GM10266 (cell line): ENCODE data around the gene TMED3.

Experiments
- DNase-seq: peaks from one replicate; pipeline ENCODE4 v3.0.0; 2012; ENCODE audit errors: extremely low spot score
- TF ChIP-seq, protein P1 (sequence below): IDR thresholded peaks from 2 replicates; pipeline ENCODE4 v1.5.1; 2012; ENCODE audit warnings: mild to moderate bottlenecking, low read depth; ENCODE audit not compliant: control insufficient read depth, insufficient read depth; ENCODE audit errors: missing control alignments

Gene TMED3

DNA sequence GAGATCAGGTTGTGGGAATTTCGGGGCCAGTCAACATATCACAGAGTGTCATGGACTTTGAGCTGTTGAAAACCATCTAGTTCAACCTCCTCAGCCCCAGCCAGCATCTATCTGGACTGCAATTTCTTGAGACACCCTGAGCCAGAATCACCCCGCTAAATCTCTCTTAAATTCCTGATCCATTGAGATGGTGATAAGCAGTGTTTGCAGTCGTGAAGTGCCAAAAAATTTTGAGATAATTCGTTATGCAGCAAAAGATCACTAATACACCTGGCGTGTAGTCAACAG lies 29.3 kb downstream of the TMED3 start:
- no peak for DNase-seq
- TF ChIP-seq, protein P1, sequence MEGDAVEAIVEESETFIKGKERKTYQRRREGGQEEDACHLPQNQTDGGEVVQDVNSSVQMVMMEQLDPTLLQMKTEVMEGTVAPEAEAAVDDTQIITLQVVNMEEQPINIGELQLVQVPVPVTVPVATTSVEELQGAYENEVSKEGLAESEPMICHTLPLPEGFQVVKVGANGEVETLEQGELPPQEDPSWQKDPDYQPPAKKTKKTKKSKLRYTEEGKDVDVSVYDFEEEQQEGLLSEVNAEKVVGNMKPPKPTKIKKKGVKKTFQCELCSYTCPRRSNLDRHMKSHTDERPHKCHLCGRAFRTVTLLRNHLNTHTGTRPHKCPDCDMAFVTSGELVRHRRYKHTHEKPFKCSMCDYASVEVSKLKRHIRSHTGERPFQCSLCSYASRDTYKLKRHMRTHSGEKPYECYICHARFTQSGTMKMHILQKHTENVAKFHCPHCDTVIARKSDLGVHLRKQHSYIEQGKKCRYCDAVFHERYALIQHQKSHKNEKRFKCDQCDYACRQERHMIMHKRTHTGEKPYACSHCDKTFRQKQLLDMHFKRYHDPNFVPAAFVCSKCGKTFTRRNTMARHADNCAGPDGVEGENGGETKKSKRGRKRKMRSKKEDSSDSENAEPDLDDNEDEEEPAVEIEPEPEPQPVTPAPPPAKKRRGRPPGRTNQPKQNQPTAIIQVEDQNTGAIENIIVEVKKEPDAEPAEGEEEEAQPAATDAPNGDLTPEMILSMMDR, result no peak

DNA sequence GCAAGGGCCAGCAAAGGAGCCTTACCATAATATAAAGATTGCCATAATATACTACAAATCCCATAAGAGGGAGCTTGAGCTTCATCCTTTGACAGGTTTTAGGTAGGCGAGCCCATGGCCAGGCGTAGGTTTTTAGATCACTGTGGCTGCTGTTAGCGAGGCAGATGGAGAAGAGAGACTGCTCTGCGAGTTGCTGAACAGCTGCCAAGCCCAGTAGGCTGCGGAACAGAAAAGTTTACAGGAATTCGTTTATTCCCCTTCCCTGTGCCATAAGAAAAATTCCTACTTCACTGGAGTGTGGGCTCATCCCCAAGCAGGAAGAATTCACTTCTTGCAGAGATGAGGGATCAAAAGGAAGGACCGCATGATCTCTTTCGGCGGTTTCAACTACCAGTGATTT lies 30.5 kb downstream of the TMED3 start:
- TF ChIP-seq, protein P1, result no peak
- no peak for DNase-seq

DNA sequence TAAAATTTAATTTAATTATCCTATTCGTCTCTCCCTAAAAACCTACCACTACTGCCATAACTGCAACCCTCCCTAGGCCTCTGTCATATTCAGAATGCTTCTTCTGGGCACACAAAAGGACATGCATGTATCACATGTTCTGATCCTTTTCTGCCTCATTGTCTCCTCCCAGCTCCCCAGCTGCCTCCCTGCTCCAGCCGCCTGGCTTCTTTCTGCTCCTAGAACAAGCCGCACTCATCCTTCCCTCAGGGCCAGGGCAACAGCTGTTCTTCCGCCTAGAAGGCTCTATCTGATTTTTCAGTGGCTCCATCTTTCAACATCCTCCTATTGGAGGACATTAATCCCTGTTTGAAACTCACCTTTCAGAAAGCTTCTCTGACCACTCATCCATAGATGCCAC lies 38.6 kb downstream of the TMED3 start:
- TF ChIP-seq, protein P1, result no peak
- no peak for DNase-seq

DNA sequence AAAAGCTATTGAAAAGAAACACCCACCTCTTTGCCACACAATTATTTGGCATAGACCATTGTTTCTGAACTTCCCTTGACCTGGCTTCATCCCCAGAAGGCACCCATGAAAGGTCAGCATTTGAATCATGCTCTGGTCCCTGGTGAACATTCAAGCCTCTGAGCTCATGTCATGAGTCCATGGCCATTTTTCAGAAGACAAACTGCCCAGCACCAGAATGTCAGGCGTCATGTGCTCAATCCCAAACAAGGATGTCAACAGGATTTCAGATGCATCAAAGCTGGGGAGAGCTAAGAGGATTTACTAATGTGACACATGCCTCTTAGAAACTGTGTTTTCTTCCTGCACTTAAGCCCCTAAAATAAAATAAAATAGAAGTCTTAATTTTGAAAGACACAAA lies 41.3 kb downstream of the TMED3 start:
- TF ChIP-seq, protein P1, result no peak

DNA sequence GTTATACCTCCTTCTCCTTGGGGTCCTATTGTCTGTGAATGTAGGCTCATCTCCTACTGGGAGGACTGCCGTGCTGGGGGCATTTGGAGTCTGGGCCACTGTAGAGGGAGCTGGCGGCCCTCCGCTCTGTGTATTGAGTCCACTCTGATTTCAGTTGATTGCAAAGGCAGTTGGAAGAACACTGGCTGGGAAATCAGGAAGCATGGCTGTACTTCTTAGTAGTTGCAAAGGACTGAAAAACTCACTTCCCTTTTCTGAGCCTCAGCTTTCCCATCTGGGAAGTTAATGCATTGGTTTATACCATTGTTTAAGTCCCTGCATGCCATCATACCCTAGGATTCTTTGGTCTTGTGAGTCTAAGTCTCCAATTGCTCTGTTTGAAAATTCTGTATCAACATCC lies 46.7 kb downstream of the TMED3 start:
- TF ChIP-seq, protein P1, result no peak
- DNase-seq, result no peak

More for the DNA sequence above, 41.3 kb downstream of the TMED3 start:
- no peak for DNase-seq

DNA sequence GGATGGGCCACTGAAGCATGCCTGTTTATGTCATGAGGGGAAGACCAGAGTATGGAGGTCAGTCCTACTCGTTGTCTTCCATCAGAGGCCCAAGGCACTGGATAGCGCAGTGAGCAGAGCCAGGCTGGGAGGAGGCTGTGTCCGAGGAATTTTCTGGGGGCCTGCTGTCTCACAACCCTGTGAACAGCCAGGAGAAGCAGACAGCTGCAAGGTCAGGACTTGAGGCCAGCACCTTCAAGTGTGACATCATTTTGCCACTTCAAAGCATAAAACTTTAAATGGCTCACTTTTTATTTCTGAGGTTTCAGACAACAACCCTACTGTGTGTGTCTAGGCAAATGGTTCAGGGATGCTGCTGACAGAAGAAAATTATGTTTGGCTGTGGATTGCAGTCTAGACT lies 47.2 kb downstream of the TMED3 start:
- DNase-seq, result no peak
- TF ChIP-seq, protein P1, result no peak

DNA sequence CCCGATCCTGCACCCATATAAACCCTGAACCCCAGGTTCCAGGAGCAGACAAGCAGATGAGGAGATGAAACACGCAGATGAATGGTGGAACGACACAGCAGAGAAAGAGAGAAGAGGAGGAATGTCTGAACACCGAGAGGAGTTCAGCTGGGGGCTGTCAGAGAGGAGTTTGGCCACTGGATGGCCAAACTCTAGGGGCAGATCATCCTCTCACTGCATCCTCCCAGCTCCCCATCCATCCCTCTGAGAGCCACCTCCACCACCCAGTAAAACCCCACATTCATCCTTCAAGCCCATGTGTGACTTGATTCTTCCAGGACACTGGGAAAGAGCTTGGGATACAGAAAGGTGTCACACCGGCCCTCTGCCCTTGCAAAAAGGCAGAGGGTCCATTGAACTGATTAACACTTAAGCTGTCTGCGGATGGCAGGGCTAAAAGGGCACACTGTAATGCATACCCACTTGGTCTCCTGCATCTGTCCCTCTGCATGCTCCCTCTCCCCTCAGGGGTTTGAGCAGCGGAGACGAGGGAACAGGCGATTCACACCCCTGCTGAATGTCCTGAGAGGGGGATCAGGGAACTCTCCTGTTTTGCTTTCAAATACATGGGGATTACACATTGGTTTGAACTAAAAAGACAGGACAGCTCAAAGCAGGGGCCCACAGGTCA lies 53.8 kb downstream of the TMED3 start:
- DNase-seq, result no peak
- TF ChIP-seq, protein P1, result no peak
